ENCODE results near the gene FAM221A. TPM values are rescaled to one million over a fixed set of nuclear protein-coding genes. Genes with fewer than 3 reads are reported as not detected.

FAM221A gene
- total RNA-seq, 1 experiment from 2014 or later = 8.4 TPM

DNA sequence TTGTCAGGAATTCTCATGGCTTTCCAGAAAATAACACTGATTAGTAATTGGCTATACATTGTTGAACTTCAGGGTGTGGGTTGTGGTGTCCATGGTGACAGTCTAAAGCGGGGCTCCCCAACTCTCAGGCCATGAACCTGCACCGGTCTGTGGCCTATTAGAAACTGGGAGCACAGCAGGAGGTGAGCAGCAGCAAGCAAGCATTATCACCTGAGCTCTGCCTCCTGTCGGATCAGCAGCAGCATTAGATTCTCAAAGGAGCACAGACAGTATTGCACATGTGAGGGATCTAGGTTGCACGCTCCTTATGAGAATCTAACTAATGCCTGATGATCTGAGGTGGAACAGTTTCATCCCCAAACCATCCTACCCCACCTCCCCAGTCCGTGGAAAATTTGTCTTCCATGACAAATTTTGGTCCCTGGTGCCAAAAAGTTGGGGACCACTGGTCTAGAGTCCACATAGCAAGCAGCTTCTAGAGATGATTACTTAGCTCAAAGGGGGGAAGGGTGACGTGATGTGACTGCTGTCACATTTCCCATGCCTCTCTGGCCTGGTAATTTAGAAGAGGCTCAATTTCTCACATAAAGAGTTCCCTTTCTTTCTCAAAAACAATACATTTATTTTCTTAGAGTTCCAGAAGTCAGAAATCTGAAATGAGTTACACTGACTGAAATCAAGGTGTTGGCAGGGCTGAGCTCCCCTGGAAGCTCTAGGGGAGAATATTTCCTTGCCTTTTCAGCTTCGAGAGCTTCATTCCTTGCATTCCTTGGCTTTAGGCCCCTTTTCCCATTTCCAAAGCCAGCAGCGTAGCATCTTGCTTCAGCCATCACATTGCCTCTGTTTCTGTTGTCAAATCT is 17.6 kb upstream of the FAM221A start:
- in situ Hi-C loops (cut with HindIII; ENCODE audit: low pct_unique_long_range_greater_than_20kb, low sequenced_read_pairs) = no loop called here
- POLR2A ChIA-PET = no interaction called here
- no peak for ATAC-seq

DNA sequence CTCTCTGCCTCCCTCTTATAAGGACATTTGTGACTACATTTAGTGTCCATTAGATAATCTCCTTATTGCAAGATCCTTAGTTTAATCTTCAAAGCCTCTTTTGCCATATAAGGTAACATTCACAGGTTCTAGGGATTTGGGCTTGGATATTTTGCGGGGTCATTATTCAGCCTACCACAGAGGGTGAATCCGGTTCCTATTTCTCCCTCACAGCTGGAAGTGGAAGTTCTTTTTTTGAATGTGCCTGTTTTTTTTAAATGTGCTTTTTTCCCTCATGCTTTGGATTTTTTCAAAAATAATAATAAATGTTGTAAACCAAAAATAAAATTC is 17.1 kb upstream of the FAM221A start:
- ATAC-seq (no peak), DNase-seq (ENCODE audit: low read depth, low spot score) (no peak)

More for the DNA sequence above, 17.6 kb upstream of the FAM221A start:
- H3K36me3 ChIP-seq (ENCODE audit: control insufficient read depth, insufficient read depth, low read length) = no peaks in the 10 kb centered on the region
- H3K27ac ChIP-seq (ENCODE audit: low read length) = no peak overlapping the region
- DNase-seq (ENCODE audit: low read depth, low spot score) = no peak
- H3K27me3 ChIP-seq (ENCODE audit: control insufficient read depth, insufficient read depth, low read length) = no peaks in the 10 kb centered on the region
- H3K9me3 ChIP-seq (ENCODE audit: control insufficient read depth, insufficient read depth, low read depth, low read length) = no peaks in the 10 kb centered on the region
- H3K4me1 ChIP-seq (ENCODE audit: control insufficient read depth, insufficient read depth, low read length) = no peaks in the 10 kb centered on the region
- intact Hi-C loops (cut with micrococcal nuclease; ENCODE audit: unreplicated experiment) = no loop called here
- H3K4me3 ChIP-seq (ENCODE audit: low read depth in 2 of 2, low read length in 2 of 2) = no peak overlapping the region
- CTCF ChIA-PET = no interaction called here
- no TSS peak for BruUV-seq (replicated peaks)
- no peak for TF ChIP-seq TCF7L2 (IDR thresholded peaks at IDR 0.05; ENCODE audit: low read depth, low read length)
- no peak for TF ChIP-seq SIN3A (IDR thresholded peaks at IDR 0.05; ENCODE audit: borderline replicate concordance, insufficient read depth, low read depth, low read length)
- no peak for TF ChIP-seq POLR2AphosphoS5 (IDR thresholded peaks at IDR 0.05; ENCODE audit: low read depth, low read length)
- TF ChIP-seq, protein P1, sequence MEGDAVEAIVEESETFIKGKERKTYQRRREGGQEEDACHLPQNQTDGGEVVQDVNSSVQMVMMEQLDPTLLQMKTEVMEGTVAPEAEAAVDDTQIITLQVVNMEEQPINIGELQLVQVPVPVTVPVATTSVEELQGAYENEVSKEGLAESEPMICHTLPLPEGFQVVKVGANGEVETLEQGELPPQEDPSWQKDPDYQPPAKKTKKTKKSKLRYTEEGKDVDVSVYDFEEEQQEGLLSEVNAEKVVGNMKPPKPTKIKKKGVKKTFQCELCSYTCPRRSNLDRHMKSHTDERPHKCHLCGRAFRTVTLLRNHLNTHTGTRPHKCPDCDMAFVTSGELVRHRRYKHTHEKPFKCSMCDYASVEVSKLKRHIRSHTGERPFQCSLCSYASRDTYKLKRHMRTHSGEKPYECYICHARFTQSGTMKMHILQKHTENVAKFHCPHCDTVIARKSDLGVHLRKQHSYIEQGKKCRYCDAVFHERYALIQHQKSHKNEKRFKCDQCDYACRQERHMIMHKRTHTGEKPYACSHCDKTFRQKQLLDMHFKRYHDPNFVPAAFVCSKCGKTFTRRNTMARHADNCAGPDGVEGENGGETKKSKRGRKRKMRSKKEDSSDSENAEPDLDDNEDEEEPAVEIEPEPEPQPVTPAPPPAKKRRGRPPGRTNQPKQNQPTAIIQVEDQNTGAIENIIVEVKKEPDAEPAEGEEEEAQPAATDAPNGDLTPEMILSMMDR (IDR thresholded peaks at IDR 0.05) = no peak
- TF ChIP-seq, protein P2, sequence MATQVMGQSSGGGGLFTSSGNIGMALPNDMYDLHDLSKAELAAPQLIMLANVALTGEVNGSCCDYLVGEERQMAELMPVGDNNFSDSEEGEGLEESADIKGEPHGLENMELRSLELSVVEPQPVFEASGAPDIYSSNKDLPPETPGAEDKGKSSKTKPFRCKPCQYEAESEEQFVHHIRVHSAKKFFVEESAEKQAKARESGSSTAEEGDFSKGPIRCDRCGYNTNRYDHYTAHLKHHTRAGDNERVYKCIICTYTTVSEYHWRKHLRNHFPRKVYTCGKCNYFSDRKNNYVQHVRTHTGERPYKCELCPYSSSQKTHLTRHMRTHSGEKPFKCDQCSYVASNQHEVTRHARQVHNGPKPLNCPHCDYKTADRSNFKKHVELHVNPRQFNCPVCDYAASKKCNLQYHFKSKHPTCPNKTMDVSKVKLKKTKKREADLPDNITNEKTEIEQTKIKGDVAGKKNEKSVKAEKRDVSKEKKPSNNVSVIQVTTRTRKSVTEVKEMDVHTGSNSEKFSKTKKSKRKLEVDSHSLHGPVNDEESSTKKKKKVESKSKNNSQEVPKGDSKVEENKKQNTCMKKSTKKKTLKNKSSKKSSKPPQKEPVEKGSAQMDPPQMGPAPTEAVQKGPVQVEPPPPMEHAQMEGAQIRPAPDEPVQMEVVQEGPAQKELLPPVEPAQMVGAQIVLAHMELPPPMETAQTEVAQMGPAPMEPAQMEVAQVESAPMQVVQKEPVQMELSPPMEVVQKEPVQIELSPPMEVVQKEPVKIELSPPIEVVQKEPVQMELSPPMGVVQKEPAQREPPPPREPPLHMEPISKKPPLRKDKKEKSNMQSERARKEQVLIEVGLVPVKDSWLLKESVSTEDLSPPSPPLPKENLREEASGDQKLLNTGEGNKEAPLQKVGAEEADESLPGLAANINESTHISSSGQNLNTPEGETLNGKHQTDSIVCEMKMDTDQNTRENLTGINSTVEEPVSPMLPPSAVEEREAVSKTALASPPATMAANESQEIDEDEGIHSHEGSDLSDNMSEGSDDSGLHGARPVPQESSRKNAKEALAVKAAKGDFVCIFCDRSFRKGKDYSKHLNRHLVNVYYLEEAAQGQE (IDR thresholded peaks at IDR 0.05; ENCODE audit: insufficient read depth in 1 of 2, low read depth in 2 of 2, low read length in 1 of 2) = no peak

More for the DNA sequence above, 17.1 kb upstream of the FAM221A start:
- Histone ChIP-seq H3K9me3 (ENCODE audit: control insufficient read depth, insufficient read depth, low read depth, low read length) (no peaks in the 10 kb centered on the region), H3K27ac (ENCODE audit: low read length) (no peak overlapping the region), H3K36me3 (ENCODE audit: control insufficient read depth, insufficient read depth, low read length) (no peaks in the 10 kb centered on the region), H3K4me1 (ENCODE audit: control insufficient read depth, insufficient read depth, low read length) (no peaks in the 10 kb centered on the region), H3K27me3 (ENCODE audit: control insufficient read depth, insufficient read depth, low read length) (no peaks in the 10 kb centered on the region), H3K4me3 (ENCODE audit: low read depth in 2 of 2, low read length in 2 of 2) (no peak overlapping the region)
- intact Hi-C loops (cut with micrococcal nuclease; ENCODE audit: unreplicated experiment) (no loop called here), in situ Hi-C loops (cut with HindIII; ENCODE audit: low pct_unique_long_range_greater_than_20kb, low sequenced_read_pairs) (no loop called here)
- no TSS peak for BruUV-seq (replicated peaks)
- POLR2A ChIA-PET = no interaction called here
- CTCF ChIA-PET = no interaction called here
- TF ChIP-seq POLR2AphosphoS5 (IDR thresholded peaks at IDR 0.05; ENCODE audit: low read depth, low read length) (no peak), SIN3A (IDR thresholded peaks at IDR 0.05; ENCODE audit: borderline replicate concordance, insufficient read depth, low read depth, low read length) (no peak), TCF7L2 (IDR thresholded peaks at IDR 0.05; ENCODE audit: low read depth, low read length) (no peak)
- TF ChIP-seq, protein P1 (IDR thresholded peaks at IDR 0.05) = no peak
- TF ChIP-seq, protein P2 (IDR thresholded peaks at IDR 0.05; ENCODE audit: insufficient read depth in 1 of 2, low read depth in 2 of 2, low read length in 1 of 2) = no peak

All from Panc1 (cell line).